ENCODE measurements around the gene NFATC1.

NFATC1 gene

DNA sequence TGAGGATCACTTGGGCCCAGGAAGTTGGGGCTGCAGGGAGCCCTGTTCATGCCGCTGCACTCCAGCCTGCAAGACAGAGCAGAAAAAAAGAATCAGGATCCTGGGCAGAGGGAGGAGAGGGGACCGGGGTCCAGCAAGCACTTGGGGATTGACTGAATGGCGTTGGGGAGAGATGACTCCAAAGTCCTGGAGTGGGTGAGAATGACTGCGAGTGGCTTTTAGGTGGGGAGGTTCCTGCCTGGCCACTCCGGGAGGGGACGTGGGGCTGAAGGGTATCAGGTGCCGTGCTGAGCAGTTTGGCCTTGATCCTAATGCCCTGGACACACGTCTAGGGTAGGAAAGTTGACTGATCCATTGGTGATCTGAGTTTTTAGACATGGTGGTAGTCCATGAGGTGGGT is 3.5 kb upstream of the NFATC1 start:
- no peak for DNase-seq

DNA sequence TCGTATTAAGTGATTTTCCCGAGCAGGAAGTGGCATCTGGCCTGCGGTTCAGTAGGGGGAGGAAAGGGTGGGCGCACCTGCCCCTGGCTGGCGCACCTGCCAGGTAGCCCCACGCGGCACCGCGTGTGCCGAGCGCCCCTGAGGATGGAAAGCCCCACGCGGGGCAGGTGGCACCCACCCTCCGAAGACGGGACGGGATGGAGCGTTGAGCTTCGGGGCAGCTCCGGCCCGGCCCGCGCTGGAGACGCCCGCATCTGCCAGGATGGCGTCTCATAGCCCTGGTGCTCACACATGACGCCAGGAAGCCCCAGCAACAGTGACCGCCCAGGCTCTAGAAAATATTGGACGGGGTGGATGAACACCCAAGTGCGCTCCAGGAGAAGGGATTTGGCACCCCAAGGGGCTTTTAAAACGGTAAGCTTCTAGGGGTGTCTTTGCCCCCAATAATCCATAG is 2.5 kb upstream of the NFATC1 start:
- no peak for DNase-seq

DNA sequence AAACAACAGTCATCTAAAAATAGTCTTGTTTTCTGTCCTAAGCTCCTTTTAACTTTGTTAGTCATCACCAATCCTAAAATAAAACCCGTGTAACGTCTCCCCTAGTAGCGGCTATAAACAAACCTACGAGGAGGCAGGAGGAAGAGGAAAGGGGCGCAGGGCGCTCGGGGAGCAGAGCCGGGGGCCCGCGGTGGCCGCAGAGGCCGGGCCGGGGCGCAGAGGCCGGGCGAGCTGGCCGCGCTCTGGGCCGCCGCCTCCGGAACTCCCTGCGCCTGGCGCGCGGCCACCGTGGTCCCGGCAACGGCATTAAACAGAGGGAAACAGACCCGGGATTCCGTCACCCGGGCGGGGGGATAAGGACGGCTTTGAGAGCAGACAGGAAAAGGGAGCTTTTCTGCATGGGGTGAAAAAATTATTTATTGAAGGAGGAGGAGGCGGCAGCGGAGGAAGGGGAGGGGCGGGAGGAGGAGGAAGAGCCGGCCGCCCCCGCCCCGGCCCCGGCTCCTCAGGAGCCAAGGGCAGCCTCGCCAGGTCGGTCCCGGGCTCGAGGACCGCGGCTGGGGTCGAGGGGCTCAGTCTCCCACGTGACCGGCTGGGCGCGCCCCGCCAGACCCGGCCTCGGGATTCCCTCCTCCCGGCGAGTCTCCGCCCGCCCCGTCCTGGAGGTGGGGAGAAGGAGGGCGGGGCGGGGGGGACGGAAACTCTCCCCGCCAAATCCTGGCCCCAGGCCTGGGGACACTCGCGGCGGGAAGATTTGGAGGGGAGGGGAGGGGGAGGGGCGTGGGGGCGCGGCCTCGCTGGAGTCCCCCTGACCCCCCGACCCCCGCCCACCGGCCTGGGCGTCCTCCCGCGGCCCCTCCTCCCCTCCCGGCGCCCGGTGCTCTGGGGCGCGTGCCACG is 1.8 kb upstream of the NFATC1 start:
- DNase-seq: peak; percentile 59

DNA sequence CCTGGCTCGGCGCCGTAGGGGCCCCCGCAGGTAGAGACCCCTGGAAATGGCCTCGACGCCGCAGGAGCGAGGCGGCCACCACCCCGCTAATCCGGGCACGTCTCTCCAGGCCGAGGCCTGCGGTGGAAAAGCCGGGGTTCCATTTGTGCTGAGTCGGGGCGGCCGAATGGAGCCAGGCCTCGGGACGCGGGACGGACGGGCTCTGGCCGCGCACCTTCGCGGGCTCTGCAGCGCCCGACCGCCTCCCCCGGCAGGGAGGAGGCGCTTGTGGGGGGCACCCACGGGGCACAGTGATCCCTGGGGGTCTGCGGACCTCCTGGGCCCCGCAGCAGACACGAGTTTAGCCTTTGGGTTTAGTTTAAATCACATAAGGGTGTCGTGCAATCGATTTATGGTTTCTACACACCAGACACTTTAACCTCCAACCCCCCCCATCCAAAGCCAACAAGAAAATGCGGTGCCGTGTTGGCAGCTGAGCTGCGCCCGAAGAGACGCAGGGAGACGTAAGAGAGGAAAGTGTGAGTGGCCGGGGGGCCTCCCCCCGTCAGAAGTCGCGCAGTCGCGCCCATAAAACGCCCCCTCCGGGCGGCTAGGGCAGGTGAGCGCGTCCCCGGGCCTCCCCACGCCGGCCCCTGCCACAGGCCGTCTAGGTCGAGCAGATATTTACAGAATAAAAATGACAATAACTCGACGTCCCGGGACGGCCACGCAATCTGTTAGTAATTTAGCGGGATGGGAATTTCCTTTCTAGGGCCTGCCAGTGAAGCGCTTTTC is 1.0 kb upstream of the NFATC1 start:
- peak; percentile 83 for DNase-seq

DNA sequence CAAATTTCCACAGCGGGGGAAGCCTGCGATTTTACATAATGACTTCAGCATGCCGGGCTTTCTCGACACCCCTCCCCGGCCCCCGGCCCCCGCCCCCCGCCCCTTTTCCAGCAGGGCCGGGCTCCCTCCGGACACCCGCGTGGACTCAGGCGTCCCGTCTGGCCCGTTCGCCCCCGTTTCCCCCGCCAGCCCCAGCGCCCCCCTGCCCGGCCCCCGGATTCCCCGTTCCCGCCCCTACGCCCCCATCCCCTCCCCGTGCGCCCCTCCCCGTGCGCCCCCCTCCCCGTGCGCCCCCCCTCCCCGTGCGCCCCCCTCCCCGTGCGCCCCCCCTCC is 456 bp upstream of the NFATC1 start:
- no peak for DNase-seq

DNA sequence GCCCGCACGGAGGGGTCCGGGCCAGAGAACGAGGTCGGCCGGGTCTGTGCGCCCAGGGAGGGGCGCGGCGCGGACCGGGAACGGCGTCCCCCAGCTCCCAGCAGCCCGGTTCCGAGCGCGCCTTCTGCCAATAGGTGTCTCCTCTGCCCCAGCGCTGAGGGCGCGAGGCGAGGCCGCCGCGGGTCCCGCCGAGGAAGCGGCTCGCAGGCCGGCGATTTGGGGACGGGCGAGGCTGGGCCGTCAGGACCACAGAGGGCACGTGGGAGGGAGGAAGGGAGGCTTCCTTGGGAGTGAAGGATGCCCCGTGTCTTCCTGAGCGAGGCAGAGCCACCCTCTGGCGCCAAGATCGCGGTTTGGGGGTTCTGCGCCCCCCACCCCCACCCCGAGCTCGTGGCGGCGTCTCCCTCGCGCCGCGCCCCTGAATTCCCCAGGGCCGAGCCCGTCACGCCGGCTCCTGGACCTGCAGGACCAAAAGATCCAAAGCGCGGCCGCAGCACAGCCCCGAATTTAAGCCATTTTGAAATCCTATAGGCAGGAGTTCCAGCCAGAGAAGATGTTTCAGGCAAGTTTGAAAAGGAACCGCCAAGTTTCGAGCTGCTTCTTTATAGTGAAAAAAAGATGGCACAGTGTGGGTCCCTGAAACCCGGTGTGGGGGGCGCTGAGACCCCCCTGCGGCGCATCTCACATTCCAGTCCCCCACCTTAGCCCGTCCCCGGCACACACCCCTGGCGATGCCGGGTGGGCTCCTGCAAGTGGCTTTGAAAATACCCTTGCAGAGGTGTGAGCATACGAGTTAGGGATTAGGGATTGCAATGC is 909 bp downstream of the NFATC1 start:
- peak; percentile 64 for DNase-seq

DNA sequence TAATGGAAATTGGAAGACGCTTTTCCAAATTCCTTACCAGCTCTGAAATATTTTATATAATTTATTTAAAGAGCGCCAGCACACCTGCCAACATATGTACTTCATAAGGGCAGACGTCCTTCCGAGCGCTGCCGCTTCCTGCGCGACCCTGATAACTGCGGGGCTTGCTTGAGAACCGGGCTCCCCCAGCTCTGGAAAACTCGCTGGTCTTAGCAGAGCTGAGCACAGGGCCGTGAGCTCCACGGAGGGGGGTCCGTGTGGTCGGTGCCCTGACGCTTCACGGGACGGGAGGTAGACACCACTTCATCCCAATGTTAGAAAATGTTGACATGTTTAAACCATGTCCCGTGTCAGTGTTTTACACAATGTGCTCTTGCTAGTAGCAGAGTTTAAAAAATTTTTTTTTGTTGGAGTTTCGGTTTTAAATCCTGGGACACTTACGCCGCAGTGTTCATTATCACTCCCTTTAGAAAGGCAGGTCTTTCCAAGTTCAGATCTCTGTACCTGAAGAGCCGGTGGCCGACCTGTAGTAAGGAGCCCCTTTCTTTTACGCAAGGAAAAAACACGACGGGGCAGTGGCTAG is 1.6 kb downstream of the NFATC1 start:
- no peak for DNase-seq

DNA sequence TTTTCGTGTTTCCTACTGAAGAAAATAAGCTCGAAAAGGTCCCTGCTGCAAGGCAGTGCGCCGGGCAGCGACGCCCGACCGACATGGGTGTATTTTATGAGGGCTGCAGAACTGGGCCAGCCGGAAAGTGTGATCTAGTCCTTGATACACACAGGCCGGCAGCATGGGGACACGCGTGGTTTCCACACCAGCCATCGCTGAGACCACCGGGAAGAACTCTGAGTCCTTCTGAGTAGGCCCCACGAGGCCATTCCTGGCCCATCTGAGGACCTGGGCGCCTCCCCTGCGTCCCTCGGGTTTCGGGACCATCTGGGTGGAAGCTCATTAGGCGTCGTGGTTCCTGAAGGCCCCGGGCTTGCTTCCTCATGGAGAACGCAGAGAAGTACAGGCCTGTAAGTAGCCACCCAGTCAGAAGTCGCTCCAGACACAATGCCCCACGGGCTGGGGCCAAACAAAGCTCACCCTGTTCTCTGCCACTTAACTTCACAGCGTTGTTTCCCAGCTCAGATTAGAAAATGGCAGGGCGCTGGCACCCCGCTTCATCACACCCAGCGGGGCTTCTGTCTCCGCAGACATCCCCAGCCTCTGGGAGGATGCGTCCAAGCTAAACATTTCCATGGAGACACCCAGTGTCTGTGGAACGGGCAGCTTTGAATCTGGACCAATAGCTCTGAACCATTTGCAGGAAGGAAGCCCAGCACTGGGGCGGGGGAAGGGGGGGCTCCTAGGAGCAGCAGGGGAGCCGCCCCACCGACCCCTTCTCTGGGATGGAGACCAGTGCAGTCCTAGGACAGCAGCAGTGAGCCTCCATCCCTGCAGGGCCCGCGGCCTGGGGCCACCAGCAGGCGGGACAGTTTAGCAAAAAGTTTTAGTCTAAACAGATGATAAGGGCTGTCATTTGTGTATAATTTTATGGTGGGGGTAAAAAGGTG is 2.4 kb downstream of the NFATC1 start:
- DNase-seq: no peak

DNA sequence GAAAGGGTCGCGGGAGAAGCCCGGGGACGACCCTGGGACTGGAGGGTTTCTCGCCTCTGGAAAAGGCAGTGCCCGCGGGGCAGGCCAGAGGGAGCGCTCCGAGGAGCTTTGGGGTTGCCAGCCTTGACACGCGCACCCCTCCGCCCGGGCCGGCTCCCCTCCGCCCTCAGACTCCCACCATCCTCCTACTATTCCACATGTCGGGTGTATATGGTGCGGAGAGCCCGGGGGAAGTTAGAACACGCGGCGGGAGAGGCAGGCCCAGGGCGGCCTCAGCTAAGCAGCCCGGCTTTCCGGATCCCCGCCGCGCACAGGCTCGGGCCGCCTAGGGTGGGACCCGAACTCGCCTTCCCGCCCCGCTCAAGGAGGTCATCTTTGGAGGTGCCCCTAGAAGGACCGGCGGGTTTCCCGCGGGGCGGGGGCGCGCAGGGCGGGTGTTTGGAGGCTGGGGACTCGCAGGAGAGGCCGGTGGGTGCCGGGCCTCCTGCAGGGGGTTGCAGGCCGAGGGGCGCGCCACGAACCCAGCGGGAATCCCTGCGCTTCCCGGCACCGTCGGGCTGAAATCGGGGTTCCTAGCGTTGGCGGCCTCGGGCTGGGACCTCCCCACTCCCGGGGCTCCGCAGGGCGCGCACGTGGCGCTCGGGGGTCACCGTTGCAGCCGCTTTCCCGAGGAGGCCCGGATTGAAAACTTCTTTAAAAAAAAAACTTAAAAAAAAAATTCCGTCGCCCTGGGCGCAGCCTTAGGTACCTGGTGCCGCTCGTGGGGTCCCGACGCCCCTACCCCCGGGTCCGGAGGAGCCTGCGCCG is 3.7 kb downstream of the NFATC1 start:
- DNase-seq: peak; percentile 63

DNA sequence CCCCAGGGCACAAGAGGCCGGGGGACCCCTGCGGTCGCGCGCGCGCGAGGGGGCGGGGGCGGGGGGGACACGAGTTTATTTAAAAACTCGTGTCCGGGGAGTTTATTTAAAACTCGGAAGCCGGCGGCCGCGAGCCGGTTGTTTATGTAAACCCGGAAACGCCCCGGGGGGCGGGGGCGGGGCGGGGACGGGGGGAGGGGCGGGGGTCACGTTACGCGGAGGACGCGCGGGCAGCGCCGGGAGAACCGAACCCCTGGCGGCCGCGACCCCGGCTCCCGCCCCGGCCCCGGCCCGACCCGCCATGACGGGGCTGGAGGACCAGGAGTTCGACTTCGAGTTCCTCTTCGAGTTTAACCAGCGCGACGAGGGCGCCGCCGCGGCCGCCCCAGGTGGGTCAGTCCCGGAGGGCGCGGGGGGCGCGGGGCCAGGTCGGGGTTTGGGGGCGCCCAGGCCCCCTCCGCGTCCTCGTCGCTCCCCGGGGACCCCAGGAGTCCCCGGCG is 4.4 kb downstream of the NFATC1 start:
- peak; percentile 84 for DNase-seq

DNA sequence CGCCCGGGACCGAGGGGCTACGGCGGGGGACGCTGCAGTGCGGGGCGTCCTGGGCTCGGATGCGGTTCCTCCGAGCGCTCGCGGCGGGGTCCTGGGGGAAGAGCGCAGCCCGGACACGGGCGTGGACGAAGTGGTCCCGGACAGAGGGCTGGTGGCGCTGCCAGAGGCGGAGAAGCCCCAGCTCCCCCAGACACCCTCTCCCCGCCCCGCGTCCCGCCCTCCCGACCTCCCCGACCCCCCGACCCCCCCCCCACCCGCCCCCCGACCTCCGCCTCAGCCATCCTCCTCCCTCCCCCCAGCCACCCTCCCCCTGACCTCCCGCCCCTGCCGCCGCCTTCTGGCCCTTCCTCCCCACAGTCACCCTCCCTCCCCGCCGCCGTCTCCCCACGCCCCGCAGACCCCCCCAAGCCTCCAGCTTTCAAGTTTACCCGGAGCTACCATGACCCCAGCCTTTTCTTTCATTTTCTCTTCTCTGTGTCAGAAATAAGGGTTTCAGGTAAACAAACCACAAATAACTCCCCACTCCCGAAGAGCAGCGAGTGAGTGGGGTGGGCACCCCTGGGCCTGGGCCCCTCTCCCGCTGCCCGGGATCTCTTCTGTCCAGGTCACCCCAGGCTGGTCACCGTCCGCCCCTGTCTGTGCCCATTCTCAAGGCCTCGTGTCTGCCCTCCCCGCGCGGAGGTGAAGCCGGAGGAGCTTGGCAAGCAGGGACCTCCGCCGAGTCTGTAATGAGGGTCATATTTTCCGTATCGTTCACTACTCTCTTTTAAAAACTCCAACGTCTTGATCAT is 5.1 kb downstream of the NFATC1 start:
- peak; percentile 61 for DNase-seq

DNA sequence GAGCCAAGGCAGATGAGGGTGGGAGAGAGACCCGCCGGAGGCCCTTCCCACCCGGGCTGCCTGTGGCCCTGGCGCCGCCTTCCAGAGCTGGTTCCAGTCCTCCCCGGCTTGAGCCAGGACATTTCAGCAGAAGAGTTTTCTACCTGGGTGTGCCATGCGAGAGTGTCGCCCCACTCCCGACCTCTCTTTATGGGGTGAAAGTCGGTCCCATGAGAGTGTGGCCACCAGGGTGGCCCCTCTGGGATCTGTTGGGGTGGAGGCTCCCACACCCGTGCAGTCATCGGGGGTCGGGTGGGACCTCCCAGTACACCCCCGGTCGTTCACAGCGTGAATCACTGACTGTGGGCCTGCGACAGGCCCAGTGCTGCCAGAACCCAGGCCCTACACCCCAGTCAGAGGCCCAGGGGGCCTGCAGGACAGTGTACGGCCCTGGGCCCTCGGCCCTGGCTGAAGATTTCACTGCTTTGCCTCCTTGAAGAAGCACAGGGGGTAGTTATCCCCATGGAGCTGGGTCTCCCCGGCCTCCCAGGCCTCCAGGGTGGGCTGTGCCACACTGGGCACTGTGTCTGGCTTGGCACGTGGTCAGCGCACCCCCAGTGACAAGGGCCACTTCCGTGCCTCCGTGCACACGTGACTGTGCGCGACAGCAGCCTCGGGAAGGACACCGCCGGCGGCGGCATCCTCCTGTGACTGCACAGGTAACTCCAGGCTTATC is 5.9 kb downstream of the NFATC1 start:
- no peak for DNase-seq

DNA sequence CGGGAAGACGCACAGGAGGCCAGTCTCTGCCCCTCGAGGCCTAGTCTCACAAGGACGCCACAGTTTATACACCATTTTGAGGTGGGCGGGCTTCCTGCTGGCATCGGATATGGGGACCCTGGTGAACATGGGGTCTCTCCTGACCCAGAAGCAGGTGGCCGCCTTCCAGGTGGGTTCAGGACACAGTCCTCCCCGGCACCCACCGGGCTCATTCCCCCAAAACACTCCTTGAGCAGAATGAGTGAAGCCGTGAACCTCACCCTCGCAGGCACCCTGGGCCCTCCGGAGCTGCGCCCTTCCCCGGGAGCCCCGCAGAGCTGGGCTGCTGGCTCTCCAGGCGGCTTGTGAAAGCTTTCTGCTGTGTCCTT is 6.5 kb downstream of the NFATC1 start:
- DNase-seq: no peak

DNA sequence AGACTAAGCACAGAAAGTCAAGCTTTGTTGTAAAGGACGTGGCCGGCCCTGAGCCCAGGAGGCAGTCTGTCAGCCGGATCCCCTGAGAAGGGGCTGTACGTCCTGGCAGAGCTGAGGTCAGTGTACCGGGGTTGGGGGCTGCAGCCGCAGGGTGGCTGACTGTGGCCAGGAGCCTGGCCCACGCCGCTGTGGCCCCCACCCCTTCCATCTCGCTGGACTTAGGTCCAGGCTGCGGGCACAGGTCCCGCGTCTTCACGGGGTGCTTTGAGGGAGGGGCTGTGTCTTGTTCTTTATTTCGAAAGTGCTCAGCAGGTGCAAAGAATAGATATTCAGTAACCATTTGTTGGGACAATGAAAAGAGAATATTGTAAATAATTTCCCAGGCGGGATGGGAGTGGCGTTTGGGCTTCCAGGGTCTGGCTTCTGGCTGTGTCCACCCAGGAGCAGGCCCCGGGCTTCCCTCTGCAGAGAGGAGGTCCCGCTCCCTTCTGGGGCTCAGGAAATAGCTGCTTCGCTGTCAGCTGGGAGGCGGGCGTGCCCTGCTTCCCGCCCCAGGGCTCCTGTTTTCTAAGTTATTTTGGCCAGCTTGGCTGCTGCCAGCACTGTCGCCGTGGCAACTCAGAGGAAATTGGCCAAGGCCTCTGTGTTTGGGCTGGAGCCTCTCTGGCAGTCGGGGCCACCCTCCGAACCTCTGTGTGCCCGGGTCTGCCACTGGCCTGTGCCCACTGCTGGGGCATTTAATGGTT is 7.4 kb downstream of the NFATC1 start:
- DNase-seq: no peak

DNA sequence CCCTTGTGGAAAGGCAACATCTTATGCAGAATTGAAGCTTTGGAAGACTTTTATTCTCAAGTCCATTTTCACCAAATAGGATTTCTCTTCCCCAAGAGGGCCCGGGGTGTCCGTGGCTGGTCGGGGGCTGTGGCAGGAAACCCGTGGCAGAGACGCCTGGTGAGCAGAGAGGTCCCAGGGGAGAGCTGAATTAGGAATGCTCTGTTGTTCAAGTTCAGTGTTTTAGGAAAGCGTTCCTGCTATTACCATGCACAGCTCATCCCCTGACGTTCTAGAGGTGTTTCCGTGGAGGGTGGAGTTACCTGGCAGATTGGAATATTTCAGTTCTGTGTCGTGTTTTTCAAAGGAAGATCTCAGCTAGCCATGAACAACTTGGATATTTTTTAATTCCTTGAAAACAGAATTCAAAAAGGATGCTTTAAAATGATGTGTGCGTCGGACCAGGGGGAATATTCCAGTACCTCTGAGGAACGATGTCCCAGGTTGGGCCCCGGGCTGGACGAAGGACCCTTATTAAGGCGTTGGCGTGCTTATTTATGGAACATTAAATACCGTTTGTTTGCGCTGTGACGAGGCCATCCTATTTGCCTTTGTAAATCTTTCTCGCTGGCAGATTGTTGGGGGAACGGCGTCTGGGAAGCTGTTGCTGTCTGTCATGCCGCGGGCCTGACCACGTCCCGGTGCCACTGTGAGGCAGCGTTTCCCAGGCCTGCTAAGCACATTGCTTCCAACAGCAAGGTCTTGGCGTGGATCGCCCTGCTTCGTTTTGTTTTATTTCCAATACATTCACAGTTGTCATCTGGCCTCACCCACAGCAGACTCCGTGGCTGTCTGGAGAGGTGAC is 8.2 kb downstream of the NFATC1 start:
- DNase-seq: no peak

DNA sequence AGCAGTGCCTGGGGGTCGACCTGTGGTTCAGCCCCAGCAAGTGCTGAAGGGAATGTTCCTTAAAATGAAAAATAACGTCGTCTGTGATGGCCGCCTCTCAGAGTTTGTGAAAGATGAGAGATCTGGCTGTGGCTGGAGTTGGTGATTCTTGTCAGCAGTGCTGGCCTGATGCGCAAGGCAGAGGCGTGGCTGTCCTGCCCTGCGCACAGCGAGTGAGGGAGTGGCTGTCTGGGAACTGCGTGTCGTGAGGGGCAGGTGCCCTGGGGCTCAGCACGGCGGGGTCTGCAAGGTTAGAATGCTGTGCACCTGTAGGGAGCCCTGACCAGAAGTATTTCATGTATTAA is 8.8 kb downstream of the NFATC1 start:
- DNase-seq: no peak

DNA sequence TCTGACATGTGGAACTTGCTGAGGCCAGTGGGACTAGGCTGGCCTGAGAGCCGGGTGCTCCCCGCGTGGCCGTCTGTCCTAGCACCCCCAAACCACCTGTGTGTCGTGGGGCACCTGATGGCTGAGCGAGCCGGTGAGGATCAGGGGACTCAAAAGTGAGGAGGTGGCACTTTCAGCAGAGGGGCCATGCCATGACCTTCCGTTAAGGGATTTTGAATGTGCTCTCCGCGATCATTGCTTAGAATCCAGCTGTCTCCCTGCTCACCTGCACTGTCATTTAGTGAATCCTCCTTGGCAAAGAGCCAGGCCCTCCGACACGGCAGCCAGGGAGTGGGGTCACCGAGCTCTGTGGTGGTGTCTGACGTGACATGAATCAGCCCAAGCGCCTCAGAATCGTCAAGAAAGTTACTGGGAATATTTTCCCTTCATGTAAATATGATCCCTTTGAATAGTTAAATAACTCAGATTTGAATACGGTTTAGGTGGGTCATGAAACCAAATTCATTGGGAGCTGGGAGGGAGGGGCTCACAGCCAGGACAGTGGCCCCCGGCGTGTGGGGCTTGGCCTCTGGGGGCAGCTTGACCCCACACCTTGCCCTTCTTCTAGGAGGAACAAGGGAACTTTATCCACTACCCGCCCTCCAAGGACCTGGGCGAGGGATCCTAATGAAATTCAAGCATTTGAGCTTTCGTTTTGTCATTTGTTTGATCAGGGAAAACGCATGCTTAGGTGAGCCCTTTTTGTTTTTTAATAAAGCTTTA is 9.5 kb downstream of the NFATC1 start:
- peak; percentile 85 for DNase-seq

Data from stimulated activated CD8-positive, alpha-beta memory T cell treated with anti-CD3 and anti-CD28 coated beads, Interleukin-4, amount 100 ng/mL, for 48 hours (primary cell).